T follicular helper cell (primary cell): ENCODE results near the gene FAF1.
"Not testable (repeated sequence)": the region's sequence is repeated elsewhere in the genome, so short reads cannot be mapped to it uniquely, and the experiment has no call there.

Experiments
- DNase-seq: peaks from one replicate; pipeline ENCODE4 v3.0.0-alpha.2; 2020; ENCODE audit warnings: low read depth

Gene FAF1

GRCh38 chr1:50559421-50559820 is 400.6 kb downstream of the FAF1 start:
- DNase-seq, result no peak

GRCh38 chr1:50553921-50554320 is 406.1 kb downstream of the FAF1 start:
- no peak for DNase-seq

GRCh38 chr1:50548243-50548642 is 411.8 kb downstream of the FAF1 start:
- DNase-seq, result no peak

- no peak for DNase-seq
These were observed 417.7 kb downstream of the FAF1 start for GRCh38 chr1:50542362-50542761.

GRCh38 chr1:50538476-50538875 is 421.6 kb downstream of the FAF1 start:
- DNase-seq, result no peak

DNA sequence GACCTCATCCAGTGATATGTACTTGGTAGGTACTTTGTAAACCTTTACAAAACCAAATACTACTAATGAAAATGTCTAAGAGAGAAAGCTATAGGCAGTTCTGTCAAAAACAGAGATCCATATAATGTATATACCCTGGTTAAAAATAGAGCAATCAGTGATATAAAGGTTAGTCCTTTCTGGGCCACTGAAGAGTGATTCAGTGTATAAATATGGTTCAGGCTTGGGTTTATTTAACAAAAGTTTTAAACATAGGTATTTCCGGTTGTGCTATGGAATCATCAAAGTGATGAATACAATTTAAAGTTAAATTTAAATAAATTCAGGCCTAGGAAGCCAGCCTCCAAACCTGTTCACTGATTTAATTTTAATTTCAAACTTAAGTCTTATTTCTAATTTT is 428.5 kb downstream of the FAF1 start:
- no peak for DNase-seq

DNA sequence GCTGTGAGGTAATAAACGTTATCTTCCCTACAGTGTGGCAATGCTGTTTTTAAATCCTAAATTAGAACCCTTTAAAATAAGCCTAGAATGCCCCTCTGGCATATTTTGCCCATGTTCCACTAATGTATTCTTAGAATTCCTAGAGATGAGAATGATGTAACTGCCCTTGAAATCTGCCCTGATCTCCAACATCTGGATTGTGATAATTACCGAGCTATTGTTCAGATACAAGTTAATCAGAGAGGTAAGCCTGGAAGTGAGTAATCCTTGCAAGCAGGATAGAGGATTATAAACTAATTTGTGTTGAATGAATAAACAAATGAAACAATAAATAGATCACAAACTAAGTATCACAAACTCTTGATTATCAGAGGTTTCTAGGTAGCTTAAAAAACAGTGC is 429.0 kb downstream of the FAF1 start:
- no peak for DNase-seq

DNA sequence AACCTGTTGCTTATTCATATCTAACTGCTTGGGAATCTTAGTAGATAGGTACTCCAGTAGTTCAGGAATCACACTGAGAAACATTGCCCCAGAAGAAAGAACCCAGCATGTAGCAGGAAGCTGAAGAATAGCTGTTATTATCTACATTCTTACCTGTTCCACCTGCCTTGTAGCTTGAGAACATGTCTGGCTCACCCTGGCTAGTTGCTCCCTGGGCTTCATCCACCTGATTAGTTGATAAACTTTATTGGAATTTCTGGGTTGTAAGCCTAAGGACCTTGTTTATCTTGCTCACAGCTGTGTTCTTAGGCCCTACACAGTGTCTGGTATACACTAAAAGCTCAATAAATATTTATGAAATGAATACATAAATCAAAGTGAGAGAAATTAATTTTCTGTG is 430.6 kb downstream of the FAF1 start:
- DNase-seq, result no peak

GRCh38 chr1:50527987-50528320 is 432.1 kb downstream of the FAF1 start:
- not testable (repeated sequence) for DNase-seq

GRCh38 chr1:50527249-50527986 is 432.6 kb downstream of the FAF1 start:
- DNase-seq, result no peak

DNA sequence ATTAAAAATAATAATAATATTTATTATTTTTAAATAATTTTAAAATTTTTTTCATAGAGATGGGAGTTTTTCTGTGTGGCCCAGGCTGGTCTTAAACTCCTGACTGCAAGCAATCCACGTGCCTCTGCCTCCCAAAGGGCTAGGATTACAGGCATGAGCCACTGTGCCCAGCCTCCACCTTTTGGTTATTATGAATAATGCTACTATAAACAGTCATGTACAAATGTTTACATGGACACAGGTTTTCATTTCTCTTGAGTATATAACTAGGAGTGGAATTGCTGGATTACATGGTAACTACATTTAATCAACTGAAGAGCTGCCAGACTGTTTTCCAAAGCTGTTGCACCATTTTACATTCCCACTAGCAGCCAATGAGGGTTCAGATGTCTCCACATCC is 433.6 kb downstream of the FAF1 start:
- no peak for DNase-seq

GRCh38 chr1:50523548-50523947 is 436.5 kb downstream of the FAF1 start:
- no peak for DNase-seq

- no peak for DNase-seq
These were observed 437.2 kb downstream of the FAF1 start for GRCh38 chr1:50522691-50523342.

- no peak for DNase-seq
These were observed 438.4 kb downstream of the FAF1 start for GRCh38 chr1:50521703-50522102.

DNA sequence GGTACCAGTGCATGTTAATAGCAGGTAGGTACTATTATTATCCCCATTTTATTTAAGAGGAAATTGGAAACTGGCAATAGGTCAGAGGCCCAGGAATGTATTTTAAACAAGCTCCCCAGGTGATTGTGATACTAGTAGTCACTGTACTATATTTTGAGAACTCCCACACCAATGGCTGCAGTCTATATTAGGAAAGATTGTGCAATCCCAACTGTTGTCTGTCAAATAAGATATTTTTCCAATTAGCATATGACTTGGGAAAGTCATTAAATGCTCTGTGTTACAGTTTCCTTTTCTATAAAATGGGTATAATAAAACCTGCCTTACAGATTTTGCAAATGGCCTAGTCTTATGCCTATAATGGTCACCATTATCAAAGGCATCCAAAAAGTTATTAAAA is 442.6 kb downstream of the FAF1 start:
- DNase-seq, result no peak

DNA sequence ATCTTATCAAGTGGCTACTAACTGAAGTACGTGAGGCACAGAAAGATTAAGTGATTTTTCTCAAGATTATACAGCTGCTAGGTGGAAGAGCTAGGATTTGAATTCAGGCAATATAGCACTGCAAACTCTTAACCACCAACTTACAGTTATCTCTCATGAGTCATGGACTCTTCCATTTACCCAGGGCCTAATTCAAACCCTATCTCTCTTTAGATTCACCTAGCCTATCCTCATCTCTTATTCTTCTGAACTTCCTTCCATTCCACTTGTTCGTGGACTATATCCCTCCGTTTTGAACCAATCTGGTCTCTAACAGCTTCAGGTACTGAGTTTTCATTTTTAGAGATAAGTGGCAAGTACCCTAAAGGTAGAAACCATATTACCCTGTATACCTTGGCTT is 444.0 kb downstream of the FAF1 start:
- DNase-seq, result no peak

GRCh38 chr1:50508040-50508586 is 452.0 kb downstream of the FAF1 start:
- DNase-seq, result no peak

- DNase-seq, result no peak
These were observed 454.6 kb downstream of the FAF1 start for GRCh38 chr1:50505427-50505826.

DNA sequence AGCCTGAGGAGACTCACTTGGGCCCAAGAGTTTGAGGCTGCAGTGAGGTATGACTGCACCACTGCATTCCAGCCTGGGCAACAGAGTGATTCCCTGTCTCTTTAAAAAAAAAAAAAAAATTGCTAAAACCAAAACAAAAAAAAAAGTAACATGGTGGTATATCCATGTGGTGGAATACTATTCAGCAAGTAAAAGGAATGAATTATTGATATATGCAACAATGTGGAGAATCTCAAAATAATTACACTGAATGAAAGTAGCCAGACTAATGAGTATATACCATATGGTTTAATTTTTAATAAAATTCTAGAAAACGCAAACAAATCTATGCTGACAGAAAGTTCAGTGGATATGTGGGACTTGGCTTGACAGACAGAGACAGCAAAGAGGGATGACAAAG is 456.6 kb downstream of the FAF1 start:
- no peak for DNase-seq

DNA sequence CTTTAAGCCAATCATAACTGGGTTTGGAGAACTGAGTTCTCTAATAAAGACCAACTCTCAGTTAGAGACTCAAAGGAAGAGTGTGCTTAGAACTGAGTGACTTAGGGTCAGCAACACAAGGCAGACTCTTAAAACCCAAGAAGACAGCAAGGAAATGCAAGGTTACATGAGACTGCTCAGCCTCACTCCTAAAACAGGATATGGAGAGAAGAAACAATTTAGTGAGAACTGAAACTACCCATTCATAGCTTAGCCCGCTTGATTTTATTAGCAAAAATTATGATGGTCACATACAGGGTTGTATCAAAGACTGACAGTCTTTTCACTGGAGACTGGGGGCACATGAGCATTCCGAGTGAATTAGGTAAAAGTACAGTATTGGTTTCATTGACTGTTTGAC is 457.9 kb downstream of the FAF1 start:
- DNase-seq, result no peak

GRCh38 chr1:50497007-50497406 is 463.1 kb downstream of the FAF1 start:
- no peak for DNase-seq

- DNase-seq, result no peak
These were observed 466.4 kb downstream of the FAF1 start for GRCh38 chr1:50493710-50494109.

GRCh38 chr1:50492142-50492541 is 467.9 kb downstream of the FAF1 start:
- DNase-seq, result no peak

DNA sequence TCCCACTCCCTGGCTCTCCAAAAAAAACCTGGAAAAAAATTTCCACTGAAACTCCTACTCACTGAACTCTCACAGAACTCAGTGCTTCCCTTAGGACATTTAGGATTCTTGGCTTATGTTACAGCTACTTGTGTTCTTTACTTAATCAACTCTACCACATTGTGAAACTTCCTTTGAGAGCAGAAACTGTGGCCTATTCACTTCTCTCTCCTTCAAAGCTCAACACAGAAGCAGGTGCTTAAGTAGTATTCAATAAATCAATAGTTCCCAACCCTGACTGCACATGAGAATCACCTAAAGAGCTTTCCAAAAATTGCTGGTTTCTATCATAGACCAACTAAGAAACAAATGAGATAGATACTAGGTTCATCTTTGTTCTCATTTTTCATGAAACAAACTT is 468.9 kb downstream of the FAF1 start:
- DNase-seq, result no peak
